ENCODE results near the gene FBXO36. TPM values are rescaled to one million over a fixed set of nuclear protein-coding genes. Genes with fewer than 3 reads are reported as not detected.

Gene FBXO36
- polyA plus RNA-seq, 1 experiment, result 2.0 TPM

DNA sequence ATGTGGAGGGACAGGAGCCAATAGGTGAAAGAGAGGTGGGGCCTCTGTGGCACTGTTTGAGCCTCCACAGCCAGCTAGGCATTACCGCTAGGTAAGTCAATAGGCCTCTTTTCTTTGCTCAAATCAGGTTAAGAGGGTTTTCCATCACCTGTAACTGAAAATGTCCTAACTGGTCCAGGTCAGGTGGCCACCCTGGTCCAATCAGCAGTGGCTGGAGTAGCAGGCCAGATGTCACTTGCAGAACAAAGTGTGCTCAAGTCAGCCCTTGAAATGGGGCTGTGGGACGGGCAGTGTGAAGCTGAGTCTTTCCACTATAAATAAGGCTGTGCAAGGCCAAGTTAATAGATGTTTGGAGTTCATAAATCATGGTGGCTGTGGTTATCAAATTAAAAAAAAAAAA is 20.9 kb downstream of the FBXO36 start:
- ChIA-PET CTCF (no interaction called here), POLR2A (no interaction called here)
- Histone ChIP-seq H3K27ac (ENCODE audit: low read depth, low read length) (no peak overlapping the region), H3K4me3 (ENCODE audit: low read depth, low read length) (no peak overlapping the region), H3K9me3 (ENCODE audit: control insufficient read depth, insufficient read depth, low read length) (peaks cover 9% of the 10 kb centered on the region; the same call in 1 of the 2 replicates), H3K27me3 (ENCODE audit: control insufficient read depth, insufficient read depth, low read length) (no peaks in the 10 kb centered on the region)
- TF ChIP-seq, protein P1, sequence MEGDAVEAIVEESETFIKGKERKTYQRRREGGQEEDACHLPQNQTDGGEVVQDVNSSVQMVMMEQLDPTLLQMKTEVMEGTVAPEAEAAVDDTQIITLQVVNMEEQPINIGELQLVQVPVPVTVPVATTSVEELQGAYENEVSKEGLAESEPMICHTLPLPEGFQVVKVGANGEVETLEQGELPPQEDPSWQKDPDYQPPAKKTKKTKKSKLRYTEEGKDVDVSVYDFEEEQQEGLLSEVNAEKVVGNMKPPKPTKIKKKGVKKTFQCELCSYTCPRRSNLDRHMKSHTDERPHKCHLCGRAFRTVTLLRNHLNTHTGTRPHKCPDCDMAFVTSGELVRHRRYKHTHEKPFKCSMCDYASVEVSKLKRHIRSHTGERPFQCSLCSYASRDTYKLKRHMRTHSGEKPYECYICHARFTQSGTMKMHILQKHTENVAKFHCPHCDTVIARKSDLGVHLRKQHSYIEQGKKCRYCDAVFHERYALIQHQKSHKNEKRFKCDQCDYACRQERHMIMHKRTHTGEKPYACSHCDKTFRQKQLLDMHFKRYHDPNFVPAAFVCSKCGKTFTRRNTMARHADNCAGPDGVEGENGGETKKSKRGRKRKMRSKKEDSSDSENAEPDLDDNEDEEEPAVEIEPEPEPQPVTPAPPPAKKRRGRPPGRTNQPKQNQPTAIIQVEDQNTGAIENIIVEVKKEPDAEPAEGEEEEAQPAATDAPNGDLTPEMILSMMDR (IDR thresholded peaks at IDR 0.05; ENCODE audit: low read depth, low read length), result no peak
- no peak for DNase-seq (ENCODE audit: low read depth, low spot score)

DNA sequence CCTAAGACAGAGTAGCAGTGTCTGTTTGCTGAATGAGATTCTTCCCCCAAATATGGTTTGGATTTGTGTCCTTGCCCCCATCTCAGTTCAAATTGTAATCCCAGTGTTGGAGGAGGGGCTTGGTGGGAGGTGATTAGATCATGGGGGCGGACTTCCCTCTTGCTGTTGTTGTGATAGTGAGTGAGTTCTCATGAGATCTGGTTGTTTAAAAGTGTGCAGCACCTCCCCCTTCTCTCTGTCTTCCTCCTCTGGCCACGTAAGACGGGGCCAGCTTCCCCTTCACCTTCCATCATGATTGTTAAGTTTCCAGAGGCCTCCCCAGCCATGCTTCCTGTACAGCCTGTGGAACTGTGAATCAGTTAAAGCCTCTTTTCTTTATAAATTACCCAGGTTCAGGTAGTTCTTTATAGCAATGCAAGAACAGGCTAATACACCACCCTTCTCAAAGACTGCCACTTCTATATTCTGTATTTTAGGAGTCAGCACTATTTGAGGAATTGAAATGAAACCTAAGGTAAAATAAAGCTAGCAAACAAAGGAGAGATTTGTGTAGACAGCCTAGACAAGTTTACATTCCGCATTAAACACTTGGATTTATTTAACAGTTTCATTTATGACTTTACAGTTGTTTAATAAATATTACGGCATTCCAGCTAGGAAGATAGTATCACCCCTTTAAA is 21.6 kb downstream of the FBXO36 start:
- Histone ChIP-seq H3K9me3 (ENCODE audit: control insufficient read depth, insufficient read depth, low read length) (peaks cover 1% of the 10 kb centered on the region; the same call in 1 of the 2 replicates), H3K4me3 (ENCODE audit: low read depth, low read length) (no peak overlapping the region), H3K27ac (ENCODE audit: low read depth, low read length) (no peak overlapping the region), H3K27me3 (ENCODE audit: control insufficient read depth, insufficient read depth, low read length) (no peaks in the 10 kb centered on the region)
- ChIA-PET POLR2A (no interaction called here), CTCF (interaction anchor here (0.9 kb wide), 1 partner anchor 16 kb away, joined by 3 read pairs; no protein-coding TSS in a partner anchor)
- no peak for DNase-seq (ENCODE audit: low read depth, low spot score)
- TF ChIP-seq, protein P1 (IDR thresholded peaks at IDR 0.05; ENCODE audit: low read depth, low read length), result no peak

DNA sequence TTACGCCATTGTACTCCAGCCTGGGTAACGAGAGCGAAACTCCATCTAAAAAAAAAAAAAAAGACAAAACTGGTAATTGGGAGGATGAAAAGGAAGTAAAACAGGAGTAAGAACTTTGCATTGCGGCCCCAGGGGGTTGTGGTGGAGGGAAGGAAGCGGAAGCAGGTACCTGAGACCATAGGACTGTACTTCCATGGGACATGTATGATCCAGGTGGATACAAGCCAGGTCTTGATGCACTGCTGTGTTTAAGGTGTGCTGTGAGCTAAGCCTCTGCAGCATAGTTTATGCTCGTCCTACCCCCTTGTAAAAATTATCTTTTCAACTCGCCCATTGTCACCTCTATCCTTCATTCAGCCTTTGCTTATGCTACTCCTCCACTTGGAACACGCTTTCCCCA is 23.7 kb downstream of the FBXO36 start:
- Histone ChIP-seq H3K27ac (ENCODE audit: low read depth, low read length) (no peak overlapping the region), H3K27me3 (ENCODE audit: control insufficient read depth, insufficient read depth, low read length) (no peaks in the 10 kb centered on the region), H3K9me3 (ENCODE audit: control insufficient read depth, insufficient read depth, low read length) (no peaks in the 10 kb centered on the region), H3K4me3 (ENCODE audit: low read depth, low read length) (no peak overlapping the region)
- no peak for DNase-seq (ENCODE audit: low read depth, low spot score)
- POLR2A ChIA-PET, result no interaction called here
- TF ChIP-seq, protein P1 (IDR thresholded peaks at IDR 0.05; ENCODE audit: low read depth, low read length), result no peak
- CTCF ChIA-PET, result no interaction called here

DNA sequence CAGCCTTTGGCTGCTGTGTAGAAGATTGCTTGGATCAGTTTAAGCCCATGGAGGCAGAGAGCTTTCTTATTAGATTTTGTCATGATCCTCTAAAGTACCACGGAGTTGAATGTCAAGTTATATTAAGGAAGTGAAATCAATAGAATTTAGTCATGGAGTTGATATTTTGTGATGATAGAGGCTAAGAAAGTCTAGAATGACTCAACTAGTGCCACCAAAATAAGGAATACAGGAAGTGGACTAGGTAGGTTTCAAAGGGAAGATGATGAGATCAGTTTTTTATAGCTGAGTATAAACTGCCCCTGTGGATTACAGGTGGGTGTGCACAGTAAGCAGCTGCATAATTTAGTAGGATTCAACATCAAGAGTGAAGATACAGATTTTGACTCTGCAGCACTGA is 25.2 kb downstream of the FBXO36 start:
- H3K27ac ChIP-seq (ENCODE audit: low read depth, low read length), result no peak overlapping the region
- H3K4me3 ChIP-seq (ENCODE audit: low read depth, low read length), result no peak overlapping the region
- DNase-seq (ENCODE audit: low read depth, low spot score), result no peak
- no peaks in the 10 kb centered on the region for H3K9me3 ChIP-seq (ENCODE audit: control insufficient read depth, insufficient read depth, low read length)
- no peaks in the 10 kb centered on the region for H3K27me3 ChIP-seq (ENCODE audit: control insufficient read depth, insufficient read depth, low read length)
- ChIA-PET CTCF (interaction anchor here (0.7 kb wide), 1 partner anchor 104 kb away, joined by 4 read pairs; no protein-coding TSS in a partner anchor), POLR2A (no interaction called here)
- TF ChIP-seq, protein P1 (IDR thresholded peaks at IDR 0.05; ENCODE audit: low read depth, low read length), result no peak

DNA sequence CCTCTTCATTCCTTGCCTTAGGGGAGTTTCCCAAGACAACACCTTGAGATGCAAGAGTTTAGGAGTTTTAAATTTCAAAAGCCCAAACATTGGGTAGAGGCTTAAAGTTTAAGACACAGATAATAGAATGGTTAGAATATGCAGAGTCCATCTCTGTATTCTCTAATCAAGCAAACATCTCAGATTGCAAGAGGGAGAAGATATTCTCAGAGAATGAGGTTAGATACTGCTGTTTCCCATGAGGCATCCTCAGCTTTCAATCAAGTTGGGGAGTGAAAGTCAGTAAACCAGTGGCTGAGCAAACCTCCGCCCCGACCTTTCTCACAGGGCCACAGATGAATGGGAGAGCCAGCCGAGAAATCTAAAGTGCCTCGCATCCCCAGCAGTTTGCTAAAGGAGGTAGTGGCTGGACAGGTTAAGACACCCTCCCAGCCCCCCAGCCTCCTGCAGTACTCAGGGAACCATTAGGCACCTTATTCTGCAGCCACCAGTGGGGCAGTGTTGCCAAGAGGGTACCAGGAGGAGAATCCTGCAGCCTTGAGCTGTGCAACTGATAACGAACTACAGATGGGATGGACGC is 30.0 kb downstream of the FBXO36 start:
- CTCF ChIA-PET, result no interaction called here
- TF ChIP-seq, protein P1 (IDR thresholded peaks at IDR 0.05; ENCODE audit: low read depth, low read length), result no peak
- Histone ChIP-seq H3K4me3 (ENCODE audit: low read depth, low read length) (no peak overlapping the region), H3K9me3 (ENCODE audit: control insufficient read depth, insufficient read depth, low read length) (no peaks in the 10 kb centered on the region), H3K27me3 (ENCODE audit: control insufficient read depth, insufficient read depth, low read length) (no peaks in the 10 kb centered on the region), H3K27ac (ENCODE audit: low read depth, low read length) (no peak overlapping the region)
- no peak for DNase-seq (ENCODE audit: low read depth, low spot score)
- POLR2A ChIA-PET, result no interaction called here
